Ovary (tissue), 3 donors: ENCODE data around the gene RMDN3.

Experiments
- EP300 ChIP-seq: sonication (generic); formaldehyde crosslinking; IDR thresholded peaks from one replicate; pipeline ENCODE4 v1.6.1; 2017; ENCODE audit warnings: antibody characterized with exemption
- POLR2A ChIP-seq: fragments of 450-650 bp; IDR thresholded peaks from one replicate; pipeline ENCODE4 v1.6.1; 2017; ENCODE audit warnings: antibody characterized with exemption, mild to moderate bottlenecking, moderate library complexity
- TF ChIP-seq, protein P1 (sequence below), 3 donors: fragments of 450-650 bp in 2 of 3; fragments of 200-600 bp in 1 of 3; IDR thresholded peaks; one replicate each; pipeline versions ENCODE4 v1.5.1 to v1.8.0; 2016 to 2022; ENCODE audit warnings: antibody characterized with exemption in 3 of 3, mild to moderate bottlenecking in 1 of 3
- donor health status: DM: no; HTN: no; CAD: no.

DNA sequence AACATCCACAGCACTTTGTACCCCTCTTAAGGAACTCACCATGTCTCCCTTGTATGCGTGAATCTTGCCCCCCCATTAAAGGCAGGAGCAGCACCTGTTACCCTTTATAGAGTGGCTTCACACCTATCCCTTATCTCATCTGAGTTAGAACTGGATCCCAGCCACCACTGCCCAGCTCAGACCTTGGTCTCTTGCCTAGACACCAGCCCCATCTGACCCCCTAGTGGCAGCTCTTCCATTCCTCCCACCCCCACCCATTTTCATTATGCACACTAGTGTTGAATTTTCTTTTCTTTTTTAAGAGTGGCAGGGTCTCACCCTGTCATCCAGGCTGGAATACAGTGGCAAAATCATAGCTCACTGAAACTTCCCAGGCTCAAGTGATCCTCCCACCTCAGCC lies 48.6 kb upstream of the RMDN3 start:
- TF ChIP-seq, protein P1, sequence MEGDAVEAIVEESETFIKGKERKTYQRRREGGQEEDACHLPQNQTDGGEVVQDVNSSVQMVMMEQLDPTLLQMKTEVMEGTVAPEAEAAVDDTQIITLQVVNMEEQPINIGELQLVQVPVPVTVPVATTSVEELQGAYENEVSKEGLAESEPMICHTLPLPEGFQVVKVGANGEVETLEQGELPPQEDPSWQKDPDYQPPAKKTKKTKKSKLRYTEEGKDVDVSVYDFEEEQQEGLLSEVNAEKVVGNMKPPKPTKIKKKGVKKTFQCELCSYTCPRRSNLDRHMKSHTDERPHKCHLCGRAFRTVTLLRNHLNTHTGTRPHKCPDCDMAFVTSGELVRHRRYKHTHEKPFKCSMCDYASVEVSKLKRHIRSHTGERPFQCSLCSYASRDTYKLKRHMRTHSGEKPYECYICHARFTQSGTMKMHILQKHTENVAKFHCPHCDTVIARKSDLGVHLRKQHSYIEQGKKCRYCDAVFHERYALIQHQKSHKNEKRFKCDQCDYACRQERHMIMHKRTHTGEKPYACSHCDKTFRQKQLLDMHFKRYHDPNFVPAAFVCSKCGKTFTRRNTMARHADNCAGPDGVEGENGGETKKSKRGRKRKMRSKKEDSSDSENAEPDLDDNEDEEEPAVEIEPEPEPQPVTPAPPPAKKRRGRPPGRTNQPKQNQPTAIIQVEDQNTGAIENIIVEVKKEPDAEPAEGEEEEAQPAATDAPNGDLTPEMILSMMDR (IDR thresholded peaks at IDR 0.05): no peak
- no peak for TF ChIP-seq POLR2A
- no peak for TF ChIP-seq EP300
